Measurements from ENCODE around the gene PHOX2A. TPM values are rescaled to one million over a fixed set of nuclear protein-coding genes. Genes with fewer than 3 reads are reported as not detected.

Gene PHOX2A
- total RNA-seq, 4 donors from 2014 or later, result not detected

GRCh38 chr11:72247584-72247983 is 3.6 kb upstream of the PHOX2A start:
- Histone ChIP-seq H3K27me3 (peaks cover 5 to 23% of the 10 kb centered on the region in 2 donors), H3K9me3 (peaks cover 0 to 11% (median 0%) of the 10 kb centered on the region in 4 donors), H3K36me3 (no peaks in the 10 kb centered on the region), H3K4me3 (no peak overlapping the region), H3K27ac (no peak overlapping the region), H3K4me1 (peaks cover 0 to 12% (median 4%) of the 10 kb centered on the region in 4 donors)
- TF ChIP-seq, protein P1, sequence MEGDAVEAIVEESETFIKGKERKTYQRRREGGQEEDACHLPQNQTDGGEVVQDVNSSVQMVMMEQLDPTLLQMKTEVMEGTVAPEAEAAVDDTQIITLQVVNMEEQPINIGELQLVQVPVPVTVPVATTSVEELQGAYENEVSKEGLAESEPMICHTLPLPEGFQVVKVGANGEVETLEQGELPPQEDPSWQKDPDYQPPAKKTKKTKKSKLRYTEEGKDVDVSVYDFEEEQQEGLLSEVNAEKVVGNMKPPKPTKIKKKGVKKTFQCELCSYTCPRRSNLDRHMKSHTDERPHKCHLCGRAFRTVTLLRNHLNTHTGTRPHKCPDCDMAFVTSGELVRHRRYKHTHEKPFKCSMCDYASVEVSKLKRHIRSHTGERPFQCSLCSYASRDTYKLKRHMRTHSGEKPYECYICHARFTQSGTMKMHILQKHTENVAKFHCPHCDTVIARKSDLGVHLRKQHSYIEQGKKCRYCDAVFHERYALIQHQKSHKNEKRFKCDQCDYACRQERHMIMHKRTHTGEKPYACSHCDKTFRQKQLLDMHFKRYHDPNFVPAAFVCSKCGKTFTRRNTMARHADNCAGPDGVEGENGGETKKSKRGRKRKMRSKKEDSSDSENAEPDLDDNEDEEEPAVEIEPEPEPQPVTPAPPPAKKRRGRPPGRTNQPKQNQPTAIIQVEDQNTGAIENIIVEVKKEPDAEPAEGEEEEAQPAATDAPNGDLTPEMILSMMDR (IDR thresholded peaks at IDR 0.05), result no peak
- TF ChIP-seq POLR2A (IDR thresholded peaks at IDR 0.05), result no peak
- no peak for DNase-seq

DNA sequence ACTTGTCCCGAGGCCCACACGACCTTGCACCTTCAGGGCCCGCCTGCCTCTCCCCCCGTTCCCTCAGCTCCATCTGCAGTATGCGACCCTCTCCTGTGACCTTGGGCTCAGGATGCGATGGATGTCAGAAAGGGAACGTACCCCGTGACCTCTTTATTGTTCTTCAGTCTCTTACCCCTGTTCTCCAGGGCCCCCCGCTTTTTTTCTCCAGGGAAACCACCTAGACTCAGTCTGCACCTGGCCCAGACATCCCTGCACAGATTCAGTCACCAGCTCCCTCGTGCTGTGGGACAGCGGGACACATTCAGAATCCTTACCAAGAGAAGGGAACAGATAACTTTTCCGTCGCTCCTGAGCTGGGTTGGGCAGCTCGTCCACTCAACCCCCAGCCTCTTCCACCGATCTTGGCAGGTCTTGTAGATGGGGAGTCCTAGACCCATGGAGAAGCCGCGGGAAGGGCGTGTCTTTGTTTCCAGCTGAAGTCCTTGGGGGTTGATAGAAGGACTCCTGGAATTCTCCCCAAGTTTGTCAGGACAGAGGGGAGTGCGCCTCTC is 1.4 kb upstream of the PHOX2A start:
- no peak overlapping the region for H3K27ac ChIP-seq
- no peak overlapping the region for H3K4me3 ChIP-seq
- H3K27me3 ChIP-seq, result peaks cover 5 to 31% of the 10 kb centered on the region in 2 donors
- TF ChIP-seq, protein P1 (IDR thresholded peaks at IDR 0.05), result no peak
- no peaks in the 10 kb centered on the region for H3K36me3 ChIP-seq
- peaks cover 0 to 11% (median 0%) of the 10 kb centered on the region in 4 donors for H3K9me3 ChIP-seq
- H3K4me1 ChIP-seq, result peaks cover 1 to 21% (median 12%) of the 10 kb centered on the region in 4 donors
- DNase-seq, result no peak

- Histone ChIP-seq H3K9me3 (peaks cover 0 to 11% (median 0%) of the 10 kb centered on the region in 4 donors), H3K4me3 (peak overlapping the region in 3 of 4 donors; percentile 6 to 22 (median 13)), H3K36me3 (no peaks in the 10 kb centered on the region), H3K4me1 (peaks cover 6 to 28% (median 18%) of the 10 kb centered on the region in 4 donors), H3K27me3 (peaks cover 5 to 31% of the 10 kb centered on the region in 2 donors), H3K27ac (no peak overlapping the region)
- TF ChIP-seq, protein P1 (IDR thresholded peaks at IDR 0.05), result no peak
- no peak for TF ChIP-seq POLR2A (IDR thresholded peaks at IDR 0.05)
- DNase-seq, result no peak
These were observed 636 bp upstream of the PHOX2A start for GRCh38 chr11:72244361-72245262.

GRCh38 chr11:72243173-72244059 is 560 bp downstream of the PHOX2A start:
- no peak for DNase-seq
- Histone ChIP-seq H3K4me3 (peak overlapping the region in 1 of 4 donors; percentile 13), H3K27ac (no peak overlapping the region), H3K27me3 (peaks cover 5 to 31% of the 10 kb centered on the region in 2 donors), H3K9me3 (peaks cover 0 to 11% (median 0%) of the 10 kb centered on the region in 4 donors), H3K4me1 (peaks cover 12 to 40% (median 24%) of the 10 kb centered on the region in 4 donors), H3K36me3 (peaks cover 0 to 2% (median 0%) of the 10 kb centered on the region in 3 donors)
- TF ChIP-seq, protein P1 (IDR thresholded peaks at IDR 0.05), result no peak
- TF ChIP-seq POLR2A (IDR thresholded peaks at IDR 0.05), result no peak

GRCh38 chr11:72242141-72242540 is 1.8 kb downstream of the PHOX2A start:
- TF ChIP-seq, protein P1 (IDR thresholded peaks at IDR 0.05), result no peak
- TF ChIP-seq POLR2A (IDR thresholded peaks at IDR 0.05), result no peak
- Histone ChIP-seq H3K4me1 (peaks cover 12 to 53% (median 24%) of the 10 kb centered on the region in 4 donors), H3K9me3 (peaks cover 0 to 11% (median 0%) of the 10 kb centered on the region in 4 donors), H3K27me3 (peaks cover 5 to 31% of the 10 kb centered on the region in 2 donors), H3K27ac (no peak overlapping the region), H3K4me3 (no peak overlapping the region), H3K36me3 (peaks cover 0 to 14% (median 0%) of the 10 kb centered on the region in 3 donors)
- DNase-seq, result no peak

Data from Peyer's patch (tissue), 4 donors.